Activated T-helper 1 cell treated with anti-CD3 and anti-CD28 coated beads, Interleukin-2, amount 50 U/mL, for 16 hours (primary cell): Measurements from ENCODE around the gene LAMC3.
"Not testable (repeated sequence)": the region's sequence is repeated elsewhere in the genome, so short reads cannot be mapped to it uniquely, and the experiment has no call there.

ENCODE experiments used
- DNase-seq, 2 donors: peaks; one replicate each; pipeline ENCODE4 v3.0.0-alpha.2; 2020; ENCODE audit warnings: low read depth in 1 of 2, low spot score in 1 of 2

Gene LAMC3

DNA sequence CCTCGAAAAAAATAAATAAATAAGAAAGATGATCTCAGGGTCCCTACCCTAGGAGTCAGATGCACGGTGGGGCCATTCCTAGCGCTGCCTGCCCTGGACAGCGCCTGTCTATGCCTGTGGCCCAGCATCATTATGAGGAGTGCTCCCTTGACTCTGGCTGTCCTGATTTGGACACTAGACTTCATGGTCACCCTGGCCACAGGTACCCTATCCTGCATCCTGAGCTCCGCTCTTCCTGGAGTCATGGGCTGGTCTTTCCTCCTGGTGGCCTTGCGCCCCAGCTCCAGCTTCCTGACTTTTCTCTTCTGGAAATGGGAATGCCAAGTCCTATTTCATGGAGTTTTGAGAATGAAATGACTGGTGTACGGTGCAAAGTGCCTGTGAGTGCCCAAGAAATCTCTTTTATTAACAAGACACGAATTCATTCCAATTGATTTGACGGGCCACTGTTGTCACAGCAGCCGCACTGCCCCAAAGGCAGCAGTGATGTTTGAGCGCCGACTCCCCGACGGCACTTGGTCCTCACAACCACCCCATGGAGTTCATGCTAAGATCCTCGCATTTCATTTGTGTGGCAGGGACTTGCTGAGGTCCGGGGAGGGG, 86.8 kb downstream of the LAMC3 start:
- DNase-seq, result no peak

GRCh38 chr9:131096269-131097125, 87.5 kb downstream of the LAMC3 start, which contains the start of gene AIF1L:
AIF1L (plus strand) TSS chr9:131096531; CDS start chr9:131096630, 99 bp downstream.
- DNase-seq, result no peak

DNA sequence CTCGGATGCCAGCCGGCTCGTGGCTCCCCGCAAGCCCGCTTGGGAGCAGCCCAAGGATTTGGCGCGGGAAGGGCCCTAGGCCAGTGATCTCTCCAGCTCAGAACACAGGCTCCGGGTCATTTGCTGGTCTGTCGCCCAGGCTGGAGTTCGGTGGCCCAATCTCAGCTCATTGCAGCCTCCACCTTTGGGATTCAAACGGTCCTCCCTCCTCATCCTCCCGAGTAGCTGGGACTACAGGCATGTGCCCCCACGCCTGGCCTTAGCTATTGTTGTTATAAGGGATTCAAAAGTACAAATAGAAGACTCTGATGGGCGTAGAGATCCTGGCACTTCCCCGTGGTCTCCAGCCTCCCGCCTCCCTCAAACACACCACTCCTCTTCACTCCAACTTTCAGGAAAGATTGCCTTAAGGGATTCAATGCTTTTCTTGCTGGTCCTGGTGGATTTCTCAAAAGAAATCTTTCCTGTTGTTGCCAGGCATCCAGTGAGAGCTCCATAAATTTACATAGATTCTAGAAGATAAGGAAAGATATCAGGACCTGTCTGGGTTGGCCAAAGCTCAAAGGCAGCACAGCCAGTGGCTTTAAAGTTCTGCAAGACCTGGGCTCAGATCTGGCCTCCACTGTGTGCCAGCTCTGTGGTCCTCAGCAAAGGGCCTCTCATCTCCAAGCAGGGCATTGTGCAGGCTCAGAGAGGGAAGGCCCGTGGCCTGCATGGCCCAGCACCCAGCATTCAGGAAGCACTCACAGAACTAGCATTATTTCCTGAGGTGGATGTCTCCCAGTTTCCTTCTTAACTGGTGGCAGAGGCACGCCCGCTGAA, 88.4 kb downstream of the LAMC3 start:
- no peak for DNase-seq

DNA sequence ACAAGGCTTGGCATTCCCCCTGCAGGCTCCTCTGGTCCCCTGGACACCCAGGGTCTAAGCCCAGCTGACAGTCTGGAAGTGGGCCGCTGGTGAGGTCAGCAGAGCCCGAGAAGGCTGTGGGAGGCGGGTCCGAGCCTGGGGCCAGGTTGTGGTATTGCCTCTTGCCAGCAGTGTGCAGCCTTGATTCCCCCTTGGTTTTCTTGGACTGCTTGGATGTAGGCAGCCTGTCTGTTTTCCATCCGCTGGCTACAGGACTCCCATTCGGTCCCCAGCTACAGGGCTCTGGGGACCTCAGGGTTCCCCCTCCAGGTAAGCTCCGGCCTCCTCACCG, 88.9 kb downstream of the LAMC3 start:
- DNase-seq, result no peak

- DNase-seq, result no peak
Measured at GRCh38 chr9:131098391-131099101, 89.6 kb downstream of the LAMC3 start.

DNA sequence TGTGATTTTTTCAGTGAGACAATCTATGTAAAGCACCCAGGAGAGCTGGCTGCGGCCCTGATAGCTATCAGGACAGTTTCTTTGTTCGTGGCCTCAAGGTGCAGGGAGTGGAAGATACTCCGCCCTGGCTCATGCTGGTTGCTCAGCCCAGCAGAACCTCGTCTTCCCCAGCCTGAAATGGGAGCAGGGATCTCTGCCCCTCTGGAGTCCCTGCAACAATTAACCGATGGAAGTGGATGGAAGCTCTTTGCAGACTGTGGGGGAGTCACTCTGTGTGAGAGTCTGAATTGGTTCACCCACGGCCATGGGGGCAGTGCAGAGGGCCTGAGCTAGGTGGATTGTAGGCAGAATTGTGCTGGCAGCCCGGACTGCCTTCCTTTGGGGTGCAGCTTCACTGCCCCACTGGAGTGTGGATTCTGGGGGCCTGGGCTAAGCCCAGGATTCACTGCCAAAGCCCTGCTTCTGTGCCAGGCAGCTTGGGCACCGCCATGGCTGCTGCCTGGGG, 90.2 kb downstream of the LAMC3 start:
- no peak for DNase-seq

DNA sequence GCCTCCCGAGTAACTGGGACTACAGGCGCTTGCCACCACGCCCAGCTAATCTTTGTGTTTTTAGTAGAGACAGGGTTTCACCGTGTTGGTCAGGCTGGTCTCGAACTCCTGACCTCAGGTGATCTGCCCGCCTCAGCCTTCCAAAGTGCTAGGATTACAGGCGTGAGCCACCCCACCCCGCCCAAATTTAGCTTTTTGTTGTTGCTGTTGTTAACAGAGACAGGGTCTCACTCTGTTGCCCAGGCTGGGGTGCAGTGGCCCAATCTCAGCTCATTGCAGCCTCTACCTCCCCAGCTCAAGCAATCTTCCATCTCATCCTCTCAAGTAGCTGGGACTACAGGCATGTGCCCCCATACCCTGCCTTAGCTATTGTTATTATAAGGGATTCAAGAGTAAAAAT, 90.9 kb downstream of the LAMC3 start:
- not testable (repeated sequence) for DNase-seq

GRCh38 chr9:131100445-131100844, 91.5 kb downstream of the LAMC3 start:
- DNase-seq, result no peak

DNA sequence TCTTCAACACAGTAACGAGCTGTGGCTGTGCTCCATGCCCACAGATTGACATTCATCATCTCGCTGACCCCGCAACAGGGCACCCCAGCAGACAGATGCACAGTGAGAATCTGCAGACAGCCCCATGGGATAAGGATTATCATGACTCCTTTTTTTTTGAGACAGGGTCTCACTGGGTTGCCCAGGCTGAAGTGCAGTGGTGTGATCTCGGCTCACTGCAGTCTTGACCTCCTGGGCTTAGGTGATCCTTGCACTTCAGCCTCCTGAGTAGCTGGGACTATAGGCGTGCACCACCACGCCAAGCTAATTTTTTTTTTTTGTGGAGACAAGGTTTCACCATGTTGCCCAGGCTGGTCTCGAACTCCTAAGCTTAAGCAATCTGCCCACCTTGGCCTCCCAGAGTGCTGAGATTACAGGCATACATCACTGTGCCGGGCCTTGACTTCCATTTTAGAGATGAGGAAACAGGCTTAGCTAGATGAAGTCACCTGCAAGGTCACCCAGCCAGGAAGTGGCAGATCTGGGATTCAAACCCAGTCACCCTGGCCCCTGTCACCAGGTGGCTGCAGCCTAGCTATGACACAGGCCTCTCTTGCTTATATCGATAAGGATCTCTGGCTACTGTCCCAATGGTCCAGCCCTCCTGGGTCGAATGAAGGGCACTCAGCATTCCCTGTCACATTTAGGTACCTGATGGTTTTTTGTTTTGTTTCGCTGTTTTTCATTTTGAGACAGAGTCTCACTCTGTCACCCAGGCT, 92.4 kb downstream of the LAMC3 start:
- DNase-seq, result no peak

GRCh38 chr9:131103024-131103423, 94.0 kb downstream of the LAMC3 start:
- no peak for DNase-seq

DNA sequence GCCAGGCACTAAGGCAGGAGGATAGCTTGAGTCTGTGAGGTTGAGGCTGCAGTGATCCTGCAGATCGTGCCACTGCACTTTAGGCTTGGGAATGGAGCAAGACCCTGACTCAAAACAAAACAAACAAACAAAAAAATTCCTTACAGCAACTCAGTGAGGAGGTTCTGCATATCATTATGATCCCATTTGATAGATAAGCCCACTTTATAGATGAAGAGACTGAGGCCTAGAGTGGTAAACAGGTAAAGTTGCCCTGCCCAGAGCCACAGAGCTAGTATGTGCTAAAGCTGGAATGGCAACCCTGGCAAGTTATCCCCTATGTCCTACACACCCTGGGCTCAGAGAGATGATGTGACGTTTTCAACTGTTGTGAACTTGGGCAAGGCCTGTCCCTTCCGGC, 94.6 kb downstream of the LAMC3 start:
- DNase-seq, result no peak

GRCh38 chr9:131104016-131104740, 95.2 kb downstream of the LAMC3 start:
- DNase-seq, result no peak

DNA sequence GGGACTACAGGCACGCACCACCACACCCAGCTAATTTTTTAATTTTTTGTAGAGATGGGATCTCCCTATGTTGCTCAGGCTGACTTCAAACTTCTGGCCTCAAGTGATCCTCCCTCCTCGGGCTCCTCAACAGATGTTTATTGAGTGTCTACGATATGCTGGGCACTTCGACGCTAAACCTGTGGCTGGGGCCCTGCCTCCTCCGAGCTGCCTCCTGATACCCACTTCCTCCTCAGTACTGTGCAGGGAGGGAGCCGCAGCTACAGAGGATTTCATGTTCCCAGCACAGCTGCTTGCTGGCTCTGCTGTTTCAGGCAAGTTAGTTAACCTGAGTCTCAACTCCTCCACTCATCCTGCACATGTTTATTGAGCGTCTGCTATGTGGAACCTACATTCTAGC, 97.0 kb downstream of the LAMC3 start:
- DNase-seq, result no peak

- DNase-seq, result no peak
Measured at GRCh38 chr9:131107760-131108159, 98.8 kb downstream of the LAMC3 start.

- DNase-seq, result no peak
Measured at GRCh38 chr9:131111186-131111853, 102.3 kb downstream of the LAMC3 start.

- no peak for DNase-seq
Measured at GRCh38 chr9:131111854-131112311, 102.9 kb downstream of the LAMC3 start.

DNA sequence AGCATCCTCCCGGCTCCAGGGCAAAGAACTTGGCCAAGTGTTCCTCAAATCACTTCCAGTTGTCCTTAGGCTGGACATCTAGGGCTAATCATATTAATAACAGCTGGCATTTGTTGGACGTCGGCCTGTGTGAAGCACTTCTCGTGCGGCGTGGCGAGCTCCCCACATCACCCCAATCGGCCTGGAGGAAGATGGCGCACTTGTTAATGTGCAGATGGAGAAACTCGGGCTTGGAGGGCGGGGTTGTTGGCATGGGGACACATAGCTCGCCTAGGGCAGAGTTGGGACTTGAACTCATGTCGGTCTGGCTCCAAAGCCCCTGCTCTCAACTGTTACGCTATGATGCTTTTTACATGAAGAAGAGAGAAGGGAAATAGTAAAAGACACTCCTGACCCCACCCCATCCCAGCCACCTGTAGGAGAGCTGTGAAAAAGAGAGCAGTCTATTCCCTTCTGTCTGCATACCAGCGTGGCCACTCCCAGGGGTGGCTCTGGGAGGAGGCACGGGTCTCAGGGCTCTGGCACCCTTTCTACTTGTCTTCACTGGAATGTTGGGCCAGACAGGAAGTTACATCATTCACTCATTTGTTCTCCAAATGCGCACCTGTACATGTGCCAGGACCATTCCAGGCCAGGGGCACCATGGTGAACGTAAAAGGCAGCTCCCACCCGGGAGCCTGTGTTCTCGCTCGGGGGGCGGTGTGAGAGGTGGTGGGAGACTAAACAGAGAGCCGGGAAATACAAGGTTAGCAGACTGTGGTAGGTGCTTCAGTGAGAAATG, 103.6 kb downstream of the LAMC3 start:
- DNase-seq, result no peak

DNA sequence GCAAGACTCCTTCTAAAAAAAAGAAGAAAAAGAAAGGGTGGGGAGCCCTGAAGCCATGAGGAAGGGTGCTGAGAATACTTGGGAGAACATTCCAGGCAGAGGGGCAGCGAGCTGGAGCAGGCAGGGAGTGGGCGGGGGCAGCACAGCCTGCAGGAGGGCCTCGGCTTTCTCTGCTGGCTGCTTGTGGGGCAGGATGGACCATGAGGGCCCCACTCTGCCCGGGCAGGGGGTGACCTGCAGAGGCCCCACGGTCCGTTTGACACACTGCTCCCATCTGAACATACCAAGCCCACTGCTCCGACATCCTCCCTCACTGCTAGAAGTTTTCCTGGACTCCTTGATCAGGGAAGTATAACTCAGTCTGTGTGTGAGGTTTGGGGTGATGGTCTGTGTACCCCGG, 104.7 kb downstream of the LAMC3 start:
- no peak for DNase-seq
